ENCODE measurements around the gene KRT9.
"Not testable (repeated sequence)": the region's sequence is repeated elsewhere in the genome, so short reads cannot be mapped to it uniquely, and the experiment has no call there.

KRT9 gene

GRCh38 chr17:41599680-41600079 is 27.8 kb upstream of the KRT9 start:
- no peak for DNase-seq

GRCh38 chr17:41595585-41595984 is 23.7 kb upstream of the KRT9 start:
- DNase-seq, result no peak

- no peak for DNase-seq
Measured at GRCh38 chr17:41594363-41594915, 22.6 kb upstream of the KRT9 start.

- no peak for DNase-seq
Measured at GRCh38 chr17:41593306-41593981, 21.6 kb upstream of the KRT9 start.

GRCh38 chr17:41592601-41593305 is 20.9 kb upstream of the KRT9 start:
- no peak for DNase-seq

- DNase-seq, result no peak
Measured at GRCh38 chr17:41589301-41589700, 17.4 kb upstream of the KRT9 start.

- DNase-seq, result no peak
Measured at GRCh38 chr17:41588126-41588810, 16.4 kb upstream of the KRT9 start.

- DNase-seq, result no peak
Measured at GRCh38 chr17:41586863-41587495, 15.1 kb upstream of the KRT9 start, which contains the start of gene KRT14. Gene KRT14 (minus strand): TSS chr17:41586895. CDS start chr17:41586834, 61 bp downstream.

- no peak for DNase-seq
Measured at GRCh38 chr17:41585301-41586056, 13.6 kb upstream of the KRT9 start.

GRCh38 chr17:41584331-41584927 is 12.6 kb upstream of the KRT9 start:
- not testable (repeated sequence) for DNase-seq

GRCh38 chr17:41583137-41584127 is 11.6 kb upstream of the KRT9 start:
- DNase-seq, result no peak

- DNase-seq, result not testable (repeated sequence)
Measured at GRCh38 chr17:41582061-41582968, 10.5 kb upstream of the KRT9 start.

GRCh38 chr17:41581366-41582060 is 9.7 kb upstream of the KRT9 start:
- no peak for DNase-seq

GRCh38 chr17:41580687-41581365 is 9.0 kb upstream of the KRT9 start:
- no peak for DNase-seq

- no peak for DNase-seq
Measured at GRCh38 chr17:41580244-41580575, 8.4 kb upstream of the KRT9 start.

GRCh38 chr17:41579484-41580243 is 7.8 kb upstream of the KRT9 start:
- no peak for DNase-seq

- DNase-seq, result no peak
Measured at GRCh38 chr17:41578971-41579370, 7.1 kb upstream of the KRT9 start.

- no peak for DNase-seq
Measured at GRCh38 chr17:41578538-41578937, 6.7 kb upstream of the KRT9 start.

All from NCI-H1417 treated with DMSO at 0.1 percent for 48 hours (cell line).